Colonic mucosa (tissue), 4 donors: ENCODE data around the gene CORO2A. TPM values are rescaled to one million over a fixed set of nuclear protein-coding genes. Genes with fewer than 3 reads are reported as not detected.
"Not testable (repeated sequence)": the region's sequence is repeated elsewhere in the genome, so short reads cannot be mapped to it uniquely, and the experiment has no call there.

Experiments used
- DNase-seq: peaks from one replicate; pipeline ENCODE4 v3.0.0-alpha.2; 2020
- H3K27ac ChIP-seq: fragments of 200-600 bp; one replicate; pipeline ENCODE4 v1.8.0; 2021
- H3K27me3 ChIP-seq: fragments of 200-600 bp; one replicate; pipeline ENCODE4 v1.8.0; 2021
- H3K36me3 ChIP-seq: fragments of 200-600 bp; one replicate; pipeline ENCODE4 v1.8.0; 2021
- H3K4me1 ChIP-seq: fragments of 200-600 bp; one replicate; pipeline ENCODE4 v1.8.0; 2021; ENCODE audit warnings: mild to moderate bottlenecking
- H3K4me3 ChIP-seq: fragments of 200-600 bp; one replicate; pipeline ENCODE4 v1.8.0; 2021
- H3K9ac ChIP-seq, 2 donors: one replicate each; pipeline ENCODE4 v1.7.0; 2013; ENCODE audit warnings: control low read depth in 2 of 2, low read depth in 2 of 2, low read length in 2 of 2
- H3K9me3 ChIP-seq: fragments of 200-600 bp; one replicate; pipeline ENCODE4 v1.8.0; 2021
- CTCF ChIP-seq: fragments of 200-600 bp; IDR thresholded peaks from one replicate; pipeline ENCODE4 v1.8.0; 2022; ENCODE audit warnings: antibody characterized with exemption, mild to moderate bottlenecking
- intact Hi-C: fragments of 100-400 bp; cut with DNase I; formaldehyde crosslinking; loops from one replicate; pipeline ENCODE4 v1.14.1; 2022
- microRNA-seq: library from miRNA; unstranded; fragments of <30 nt; microRNA quantifications from one replicate; pipeline ENCODE4, GENCODE V29; 2019
- total RNA-seq, 2 donors: library from RNA; stranded (reverse); fragmentation: NEBNext Ultra II Directional in 1 of 2; extraction: Animal tissue kit (Norgen Biotek cat#: 25700) in 1 of 2; gene quantifications; one replicate each; pipeline ENCODE4 v1.2.1, GENCODE V29; 2021
- donor health status: healthy.
- donor health status: DM: no; HTN: no; CAD: no.
- donor health status: DM: no; HTN: no; CAD: no.

CORO2A gene
- total RNA-seq, 2 donors from 2014 or later: 53.8 to 68.1 TPM

- DNase-seq: no peak
- intact Hi-C loops: loop anchor here (5.0 to 10.0 kb wide), 3 partner anchors 38 to 186 kb away; partner anchors contain the start of gene TRIM14
- Histone ChIP-seq H3K9me3 (no peaks in the 10 kb centered on the region), H3K4me3 (no peak overlapping the region), H3K27me3 (no peaks in the 10 kb centered on the region), H3K4me1 (peaks cover 10% of the 10 kb centered on the region), H3K9ac (no peak overlapping the region), H3K27ac (no peak overlapping the region), H3K36me3 (peaks cover 15% of the 10 kb centered on the region)
- no peak for TF ChIP-seq CTCF
Observed at GRCh38 chr9:98078895-98079294, 113.5 kb downstream of the CORO2A start.

- H3K9me3 ChIP-seq, H3K9ac ChIP-seq, DNase-seq, H3K4me3 ChIP-seq, H3K27me3 ChIP-seq, H3K27ac ChIP-seq: not testable (repeated sequence)
- intact Hi-C loops: loop anchor here (5.0 to 10.0 kb wide), 3 partner anchors 41 to 188 kb away; partner anchors contain the start of gene TRIM14
- Histone ChIP-seq H3K36me3 (peaks cover 15% of the 10 kb centered on the region), H3K4me1 (peaks cover 18% of the 10 kb centered on the region)
Observed at GRCh38 chr9:98076514-98076890, 115.9 kb downstream of the CORO2A start.

GRCh38 chr9:98075332-98075805 is 117.1 kb downstream of the CORO2A start:
- intact Hi-C loops: loop anchor here (5.0 to 10.0 kb wide), 3 partner anchors 42 to 189 kb away; partner anchors contain the start of gene TRIM14
- no peak overlapping the region for H3K4me3 ChIP-seq
- no peak for TF ChIP-seq CTCF
- peak overlapping the region in 1 of 2 donors; percentile 82 for H3K9ac ChIP-seq
- peaks cover 11% of the 10 kb centered on the region for H3K4me1 ChIP-seq
- H3K27me3 ChIP-seq: no peaks in the 10 kb centered on the region
- H3K27ac ChIP-seq: peak overlapping the region; percentile 93
- peaks cover 7% of the 10 kb centered on the region for H3K36me3 ChIP-seq
- no peaks in the 10 kb centered on the region for H3K9me3 ChIP-seq
- peak; percentile 47 for DNase-seq

- no peaks in the 10 kb centered on the region for H3K9me3 ChIP-seq
- H3K36me3 ChIP-seq: no peaks in the 10 kb centered on the region
- peak overlapping the region; percentile 61 to 82 for H3K9ac ChIP-seq
- peak; percentile 88 for DNase-seq
- TF ChIP-seq CTCF: peak; percentile 96
- H3K27me3 ChIP-seq: no peaks in the 10 kb centered on the region
- H3K4me1 ChIP-seq: peaks cover 11% of the 10 kb centered on the region
- H3K27ac ChIP-seq: peak overlapping the region; percentile 93
- H3K4me3 ChIP-seq: no peak overlapping the region
- intact Hi-C loops: loop anchor here (10.0 kb wide), 1 partner anchor 190 kb away; no protein-coding TSS in a partner anchor
Observed at GRCh38 chr9:98074115-98074990, 118.1 kb downstream of the CORO2A start.

GRCh38 chr9:98071737-98072136 is 120.7 kb downstream of the CORO2A start:
- H3K4me3 ChIP-seq: no peak overlapping the region
- H3K9me3 ChIP-seq: no peaks in the 10 kb centered on the region
- H3K4me1 ChIP-seq: peaks cover 11% of the 10 kb centered on the region
- no peaks in the 10 kb centered on the region for H3K36me3 ChIP-seq
- TF ChIP-seq CTCF: no peak
- H3K9ac ChIP-seq: peak overlapping the region; percentile 14 to 75
- intact Hi-C loops: loop anchor here (10.0 kb wide), 1 partner anchor 193 kb away; no protein-coding TSS in a partner anchor
- DNase-seq: peak; percentile 80
- no peaks in the 10 kb centered on the region for H3K27me3 ChIP-seq
- peak overlapping the region; percentile 93 for H3K27ac ChIP-seq

Small RNA genes lying within 50 kb of the gene (microRNA-seq; reads per million reads assigned to microRNA genes)
- not detected for gene MIR6854

Other genes with a start within 250 kb of the CORO2A start
- 100 to 1,000 TPM; 133 to 183 TPM for gene ANP32B, start 209.3 kb downstream of the CORO2A start, total RNA-seq
- gene NANS, start 135.9 kb downstream of the CORO2A start, total RNA-seq: 100 to 1,000 TPM; 223 to 254 TPM
- 10 to 100 TPM; 44.6 to 62.0 TPM for gene TRIM14, start 73.4 kb downstream of the CORO2A start, total RNA-seq
- 10 to 100 TPM; 20.1 to 26.9 TPM for gene TBC1D2, start 63.0 kb upstream of the CORO2A start, total RNA-seq